Astrocyte (in vitro differentiated cells and primary cell): ENCODE measurements around the gene SP6.

Experiments used
- CTCF ChIP-seq: IDR thresholded peaks from 2 replicates; pipeline ENCODE4 v1.5.1; 2011; ENCODE audit warnings: low read depth, mild to moderate bottlenecking, inconsistent platforms, low read length, moderate library complexity; ENCODE audit not compliant: insufficient read depth
- EZH2 ChIP-seq: IDR thresholded peaks from 2 replicates; pipeline ENCODE4 v1.6.1; 2012; ENCODE audit warnings: mild to moderate bottlenecking, low read length, inconsistent platforms; ENCODE audit not compliant: insufficient read depth

- TF ChIP-seq CTCF (no peak), EZH2 (no peak)
Measured at GRCh38 chr17:47800686-47801085, 50.3 kb downstream of the SP6 start.
